Aorta (tissue), 5 donors: ENCODE data around the gene EPM2A. TPM values are rescaled to one million over a fixed set of nuclear protein-coding genes. Genes with fewer than 3 reads are reported as not detected.

ENCODE experiments used
- ATAC-seq: fragments of 200-7000 bp; cut with Tn5 transposase; one replicate; pipeline ENCODE4 v1.9.1; 2022; ENCODE audit warnings: moderate library complexity; ENCODE audit not compliant: low FRiP score
- DNase-seq, 2 donors: peaks; one replicate each; pipeline ENCODE4 v3.0.0-alpha.2; 2020
- H3K27ac ChIP-seq, 2 donors: one replicate each; pipeline ENCODE4 v1.5.1; 2013; ENCODE audit warnings: low read length in 2 of 2, mild to moderate bottlenecking in 2 of 2, moderate library complexity in 2 of 2, control low read depth in 1 of 2, inconsistent platforms in 1 of 2, low read depth in 1 of 2
- H3K27me3 ChIP-seq, 2 donors: one replicate each; pipeline ENCODE4 v1.6.1; 2013; ENCODE audit warnings: control low read depth in 1 of 2, low read length in 1 of 2, mild to moderate bottlenecking in 1 of 2, moderate library complexity in 1 of 2; ENCODE audit not compliant: insufficient read depth in 2 of 2, control insufficient read depth in 1 of 2
- H3K36me3 ChIP-seq, 2 donors: one replicate each; pipeline ENCODE4 v1.6.1; 2013; ENCODE audit warnings: control low read depth in 1 of 2, low read length in 1 of 2, mild to moderate bottlenecking in 1 of 2; ENCODE audit not compliant: insufficient read depth in 2 of 2, control insufficient read depth in 1 of 2
- H3K4me1 ChIP-seq, 2 donors: one replicate each; pipeline ENCODE4 v1.6.1; 2013; ENCODE audit warnings: low read length in 2 of 2, control low read depth in 1 of 2, mild to moderate bottlenecking in 1 of 2, moderate library complexity in 1 of 2; ENCODE audit not compliant: insufficient read depth in 2 of 2, control insufficient read depth in 1 of 2
- H3K4me3 ChIP-seq, 2 donors: one replicate each; pipeline ENCODE4 v1.5.1; 2013; ENCODE audit warnings: low read length in 2 of 2, control low read depth in 1 of 2, mild to moderate bottlenecking in 1 of 2
- H3K9me3 ChIP-seq: one replicate; pipeline ENCODE4 v1.6.1; 2013; ENCODE audit warnings: mild to moderate bottlenecking, low read length; ENCODE audit not compliant: control insufficient read depth
- WGBS, 2 donors: extraction: QIAGEN DNeasy Blood & Tissue Kit; methylation state at CpG; one replicate each; pipeline ENCODE4 v1.1.7; 2013; 5-methylcytosine and 5-hydroxymethylcytosine counted together
- intact Hi-C, 2 donors: fragments of 100-400 bp; cut with DNase I; formaldehyde crosslinking; loops; one replicate each; pipeline versions ENCODE4 v1.14.2 to v1.15.0; 2022
- polyA plus RNA-seq, 2 donors: library from polyadenylated mRNA; stranded (reverse); fragments of 200-250 nt; gene quantifications; one replicate each; pipeline ENCODE4 v1.2.3, GENCODE V29; 2013
- total RNA-seq, 2 donors: library from RNA; stranded (reverse); fragmentation: NEBNext Ultra II Directional; extraction: Animal tissue kit (Norgen Biotek cat#: 25700); gene quantifications; one replicate each; pipeline ENCODE4 v1.2.1, GENCODE V29; 2021
- donor health status: healthy with polysubstance abuse.
- donor health status: Bipolar disorder and iron deficiency.
- donor health status: DM: no; HTN: no; CAD: no.
- donor health status: DM: no; HTN: no; CAD: no.
- donor health status: DM: yes; HTN: yes; CAD: no.

Gene EPM2A
- total and polyA plus RNA-seq, 4 donors: 8.1 to 24.4 (median 18.0) TPM

DNA sequence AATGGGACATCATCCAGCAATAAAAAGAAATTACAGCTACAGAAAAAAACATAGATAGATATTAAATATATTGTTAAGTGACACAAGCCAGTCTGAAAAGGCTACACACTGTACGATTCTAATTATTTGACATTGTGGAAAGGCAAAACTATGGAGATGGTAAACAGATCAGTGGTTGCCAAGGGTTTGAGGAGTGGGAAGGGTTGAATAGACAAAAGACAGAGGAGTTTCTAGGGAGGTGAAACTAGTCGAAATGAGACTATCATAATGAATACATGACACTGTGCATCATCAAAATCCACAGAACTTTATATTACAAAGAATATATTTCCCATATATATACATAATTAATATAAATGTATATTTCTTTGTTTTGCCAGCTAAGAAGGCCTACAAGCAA lies 9.8 kb downstream of the EPM2A start:
- Histone ChIP-seq H3K36me3 (no peaks in the 10 kb centered on the region), H3K27ac (no peak overlapping the region), H3K4me3 (no peak overlapping the region), H3K9me3 (peaks cover 2% of the 10 kb centered on the region), H3K4me1 (no peaks in the 10 kb centered on the region), H3K27me3 (no peaks in the 10 kb centered on the region)
- 96% methylated on average over 2 of the region's 2 CpGs for WGBS, 2 donors
- no peak for ATAC-seq
- no peak for DNase-seq
- intact Hi-C loops: no loop called here

DNA sequence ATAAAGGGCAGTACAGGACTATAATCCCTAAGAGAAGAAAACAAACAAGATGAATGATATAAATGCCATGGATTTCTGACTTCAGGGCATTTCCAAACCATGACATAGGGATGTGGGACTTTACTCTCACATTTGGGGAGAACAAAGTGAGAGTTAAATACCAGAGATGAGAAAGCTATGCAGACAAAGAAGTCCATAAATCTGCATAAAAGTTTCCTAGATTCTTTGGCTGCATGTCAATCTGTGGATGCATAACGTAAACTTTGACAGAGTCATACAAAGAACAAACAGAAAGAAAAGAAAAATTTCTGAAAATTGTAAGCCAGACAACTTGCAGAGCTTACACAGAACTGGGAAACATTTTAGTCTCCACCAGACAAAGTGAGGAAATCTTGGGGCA lies 11.7 kb downstream of the EPM2A start:
- no peaks in the 10 kb centered on the region for H3K36me3 ChIP-seq
- intact Hi-C loops: no loop called here
- H3K27me3 ChIP-seq: no peaks in the 10 kb centered on the region
- DNase-seq (no peak), ATAC-seq (no peak)
- no peaks in the 10 kb centered on the region for H3K4me1 ChIP-seq
- 53 to 59% methylated on average over 1 of the region's 1 CpG for WGBS, 2 donors
- no peak overlapping the region for H3K27ac ChIP-seq
- no peak overlapping the region for H3K4me3 ChIP-seq
- peaks cover 2% of the 10 kb centered on the region for H3K9me3 ChIP-seq

DNA sequence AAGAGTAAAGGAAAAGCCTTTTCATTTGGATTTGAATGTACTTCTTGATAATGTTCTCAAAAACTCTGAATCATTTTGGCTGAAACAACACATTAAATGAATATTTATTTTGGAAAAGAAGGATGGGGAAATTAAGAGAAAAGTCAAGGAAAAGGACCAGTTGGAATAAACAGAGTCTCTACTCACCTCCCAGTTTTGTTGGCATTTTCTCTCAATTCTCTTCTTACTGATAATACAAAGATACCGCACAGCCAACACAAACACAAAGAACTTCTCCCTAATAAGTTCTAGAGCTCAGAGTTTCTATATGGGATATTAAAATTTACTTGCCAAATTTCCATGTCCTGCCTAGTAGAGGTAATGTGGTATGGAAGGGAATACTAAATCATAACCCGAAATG lies 13.1 kb downstream of the EPM2A start:
- intact Hi-C loops: no loop called here
- DNase-seq (no peak), ATAC-seq (no peak)
- 39 to 43% methylated on average over 2 of the region's 2 CpGs for WGBS, 2 donors
- Histone ChIP-seq H3K4me3 (no peak overlapping the region), H3K9me3 (no peaks in the 10 kb centered on the region), H3K27me3 (no peaks in the 10 kb centered on the region), H3K36me3 (no peaks in the 10 kb centered on the region), H3K4me1 (no peaks in the 10 kb centered on the region), H3K27ac (no peak overlapping the region)

DNA sequence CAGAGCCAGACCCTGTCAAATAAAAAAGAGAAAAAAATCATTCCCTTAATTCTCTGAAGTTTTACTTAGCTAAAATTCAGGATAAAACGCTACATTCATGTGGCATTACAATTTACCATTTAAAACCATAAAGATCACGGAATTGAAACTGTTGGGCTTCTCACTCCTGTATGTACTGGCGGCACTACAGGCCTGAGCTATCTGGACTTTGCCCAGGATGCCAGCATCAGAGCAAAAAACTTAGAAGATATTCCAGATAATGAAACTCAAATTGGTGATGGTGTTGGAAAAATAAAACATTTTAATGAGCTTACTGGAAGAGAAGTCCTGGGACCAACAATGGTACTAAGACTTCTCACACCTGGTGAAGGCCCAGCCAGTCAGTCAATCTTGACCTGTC lies 14.2 kb downstream of the EPM2A start:
- 87 to 93% methylated on average over 3 of the region's 3 CpGs for WGBS, 2 donors
- H3K27ac ChIP-seq: no peak overlapping the region
- H3K4me3 ChIP-seq: no peak overlapping the region
- no peaks in the 10 kb centered on the region for H3K4me1 ChIP-seq
- H3K36me3 ChIP-seq: no peaks in the 10 kb centered on the region
- no peaks in the 10 kb centered on the region for H3K27me3 ChIP-seq
- ATAC-seq (no peak), DNase-seq (no peak)
- intact Hi-C loops: no loop called here
- no peaks in the 10 kb centered on the region for H3K9me3 ChIP-seq

DNA sequence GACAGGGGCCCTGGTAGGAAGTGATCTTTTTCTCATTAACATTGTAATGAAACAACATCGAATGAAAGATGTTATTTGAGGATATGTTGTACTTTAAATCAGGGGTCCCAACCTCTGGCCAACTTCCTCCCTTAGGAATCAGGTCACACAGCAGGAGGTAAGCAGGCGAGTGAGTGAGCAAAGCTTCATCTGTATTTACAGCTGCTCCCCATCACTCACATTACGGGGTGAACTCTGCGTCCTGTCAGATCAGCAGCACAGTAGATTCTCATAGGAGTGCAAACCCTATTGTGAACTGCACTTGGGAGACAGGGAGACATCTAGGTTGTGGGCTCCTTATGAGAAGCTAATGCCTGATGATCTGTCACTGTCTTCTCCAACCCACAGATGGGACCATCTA lies 19.9 kb downstream of the EPM2A start:
- Histone ChIP-seq H3K4me3 (no peak overlapping the region), H3K4me1 (no peaks in the 10 kb centered on the region), H3K36me3 (no peaks in the 10 kb centered on the region), H3K27ac (no peak overlapping the region), H3K27me3 (no peaks in the 10 kb centered on the region), H3K9me3 (no peaks in the 10 kb centered on the region)
- WGBS, 2 donors: 93 to 95% methylated on average over 4 of the region's 4 CpGs
- intact Hi-C loops: no loop called here
- DNase-seq (no peak), ATAC-seq (no peak)

DNA sequence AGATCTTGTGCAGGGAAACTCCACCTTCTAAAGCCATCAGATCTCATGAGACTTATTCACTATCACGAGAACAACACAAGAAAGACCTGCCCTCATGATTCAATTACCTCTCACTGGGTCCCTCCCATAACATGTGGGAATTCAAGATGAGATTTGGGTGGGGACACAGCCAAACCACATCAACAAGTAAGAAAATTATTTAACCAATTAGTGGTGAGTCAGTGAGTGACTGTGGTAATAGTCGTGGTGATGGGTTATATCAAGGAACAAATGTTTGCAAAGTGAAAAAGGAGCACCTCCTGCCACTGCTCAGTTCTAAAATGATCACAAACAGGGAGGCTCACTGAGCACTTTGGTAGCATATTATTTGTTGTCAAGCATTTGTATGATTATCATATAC lies 20.6 kb downstream of the EPM2A start:
- Histone ChIP-seq H3K27me3 (no peaks in the 10 kb centered on the region), H3K4me3 (no peak overlapping the region), H3K36me3 (no peaks in the 10 kb centered on the region), H3K27ac (no peak overlapping the region), H3K9me3 (no peaks in the 10 kb centered on the region), H3K4me1 (no peaks in the 10 kb centered on the region)
- WGBS, 2 donors: 92 to 95% methylated on average over 2 of the region's 2 CpGs
- DNase-seq (no peak), ATAC-seq (no peak)
- intact Hi-C loops: no loop called here

DNA sequence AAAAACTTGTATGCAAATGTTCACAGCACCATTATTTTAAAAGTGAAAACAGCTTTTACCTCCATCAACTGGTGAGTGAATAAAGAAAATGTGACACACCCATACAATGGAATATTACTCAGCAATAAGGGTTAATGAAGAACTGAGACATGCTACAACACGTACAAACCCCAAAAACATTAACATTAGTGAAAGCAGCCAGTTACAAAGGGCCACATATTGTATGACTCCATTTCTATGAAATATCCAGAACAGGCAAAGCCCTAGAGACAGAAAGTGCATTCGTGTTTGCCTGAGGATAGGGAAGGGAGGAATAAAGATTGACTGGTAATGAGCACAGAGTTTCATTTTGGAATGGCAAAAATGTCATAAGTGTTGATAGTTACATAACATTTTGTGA lies 21.5 kb downstream of the EPM2A start:
- intact Hi-C loops: no loop called here
- Histone ChIP-seq H3K27ac (no peak overlapping the region), H3K4me3 (no peak overlapping the region), H3K9me3 (no peaks in the 10 kb centered on the region), H3K27me3 (no peaks in the 10 kb centered on the region), H3K4me1 (no peaks in the 10 kb centered on the region), H3K36me3 (no peaks in the 10 kb centered on the region)
- DNase-seq: no peak
- no peak for ATAC-seq
- WGBS, 2 donors: 90 to 93% methylated on average over 2 of the region's 2 CpGs

DNA sequence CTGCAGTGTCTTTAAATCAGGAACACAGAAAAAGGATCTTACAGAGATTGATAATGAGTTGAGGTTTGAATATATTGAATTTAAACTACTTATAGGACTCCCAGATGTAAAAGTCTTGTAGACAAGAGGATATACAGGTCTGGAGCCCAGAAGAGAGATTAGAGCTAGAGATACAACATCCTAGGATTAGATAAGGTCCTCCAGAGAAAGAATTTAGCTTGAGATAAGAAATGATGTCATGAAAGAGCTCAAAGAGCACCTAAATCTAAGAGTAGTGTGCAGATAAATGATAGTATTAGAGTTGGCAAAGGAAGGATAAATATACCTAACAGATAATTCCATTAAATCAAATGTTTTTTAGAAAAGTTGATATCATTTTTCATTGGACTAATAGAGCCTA lies 23.9 kb downstream of the EPM2A start:
- no peak overlapping the region for H3K4me3 ChIP-seq
- ATAC-seq: no peak
- intact Hi-C loops: no loop called here
- no peaks in the 10 kb centered on the region for H3K9me3 ChIP-seq
- H3K27ac ChIP-seq: no peak overlapping the region
- no peaks in the 10 kb centered on the region for H3K36me3 ChIP-seq
- no peak for DNase-seq
- H3K27me3 ChIP-seq: no peaks in the 10 kb centered on the region
- no peaks in the 10 kb centered on the region for H3K4me1 ChIP-seq

DNA sequence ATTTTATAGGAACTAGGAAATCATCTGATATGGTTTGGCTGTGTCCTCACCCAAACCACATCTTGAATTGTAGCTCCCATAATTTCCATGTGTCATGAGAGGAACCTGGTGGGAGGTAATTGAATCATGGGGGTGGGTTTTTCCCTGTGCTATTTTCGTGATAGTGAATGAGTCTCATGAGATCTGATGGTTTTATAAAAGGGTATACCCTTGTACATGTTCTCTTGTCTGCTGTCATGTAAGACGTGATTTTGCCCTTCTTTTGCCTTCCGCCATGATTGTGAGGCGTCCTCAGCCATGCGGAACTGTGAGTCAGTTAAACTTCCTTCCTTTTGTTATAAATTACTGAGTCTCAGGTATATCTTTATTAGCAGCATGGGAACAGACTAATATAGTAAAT lies 27.9 kb downstream of the EPM2A start:
- WGBS, 2 donors: 95 to 97% methylated on average over 5 of the region's 5 CpGs
- peaks cover 0 to 2% of the 10 kb centered on the region in 2 donors for H3K4me1 ChIP-seq
- H3K27me3 ChIP-seq: no peaks in the 10 kb centered on the region
- H3K9me3 ChIP-seq: no peaks in the 10 kb centered on the region
- no peak overlapping the region for H3K4me3 ChIP-seq
- H3K27ac ChIP-seq: no peak overlapping the region
- intact Hi-C loops: no loop called here
- H3K36me3 ChIP-seq: no peaks in the 10 kb centered on the region
- ATAC-seq: no peak
- no peak for DNase-seq
